Stimulated activated CD8-positive, alpha-beta memory T cell treated with anti-CD3 and anti-CD28 coated beads, Interleukin-12 subunit alpha, Interleukin-12 subunit beta, amount 100 ng/mL, for 1 hour (primary cell): ENCODE results near the gene ADCY7.

ENCODE experiments used
- DNase-seq: peaks from one replicate; pipeline ENCODE4 v3.0.0-alpha.2; 2020; ENCODE audit warnings: low read depth

The ADCY7 gene

GRCh38 chr16:50313596-50314478 lies 47.5 kb downstream of the ADCY7 start:
- DNase-seq: peak; percentile 20

- no peak for DNase-seq
Observed at GRCh38 chr16:50314665-50315064, 48.3 kb downstream of the ADCY7 start.

- DNase-seq: no peak
Observed at GRCh38 chr16:50315346-50315997, 49.1 kb downstream of the ADCY7 start.

- no peak for DNase-seq
Observed at GRCh38 chr16:50316102-50316847, 49.9 kb downstream of the ADCY7 start.

- DNase-seq: no peak
Observed at GRCh38 chr16:50316848-50317630, 50.7 kb downstream of the ADCY7 start.

- no peak for DNase-seq
Observed at GRCh38 chr16:50318796-50319578, 52.6 kb downstream of the ADCY7 start.

- no peak for DNase-seq
Observed at GRCh38 chr16:50320310-50320709, 54.0 kb downstream of the ADCY7 start.

GRCh38 chr16:50322333-50322732 lies 56.0 kb downstream of the ADCY7 start:
- DNase-seq: no peak

GRCh38 chr16:50323335-50324011 lies 57.1 kb downstream of the ADCY7 start:
- DNase-seq: no peak

- no peak for DNase-seq
Observed at GRCh38 chr16:50324345-50324744, 58.0 kb downstream of the ADCY7 start.

GRCh38 chr16:50326264-50326663 lies 59.9 kb downstream of the ADCY7 start:
- DNase-seq: no peak

- peak; percentile 33 for DNase-seq
Observed at GRCh38 chr16:50326835-50327465, 60.6 kb downstream of the ADCY7 start.

GRCh38 chr16:50329446-50330189 lies 63.3 kb downstream of the ADCY7 start:
- DNase-seq: no peak

- DNase-seq: no peak
Observed at GRCh38 chr16:50331570-50331969, 65.2 kb downstream of the ADCY7 start.

- no peak for DNase-seq
Observed at GRCh38 chr16:50332599-50332998, 66.2 kb downstream of the ADCY7 start.

GRCh38 chr16:50334106-50334975 lies 68.0 kb downstream of the ADCY7 start:
- DNase-seq: no peak

- DNase-seq: no peak
Observed at GRCh38 chr16:50335196-50335958, 69.0 kb downstream of the ADCY7 start.

- no peak for DNase-seq
Observed at GRCh38 chr16:50336884-50337283, 70.5 kb downstream of the ADCY7 start.
